Stimulated activated CD4-positive, alpha-beta T cell treated with anti-CD3 and anti-CD28 coated beads, Interleukin-12 subunit alpha, Interleukin-12 subunit beta, amount 100 ng/mL, for 48 hours (primary cell): ENCODE measurements around the gene TMEM40.
A peak's percentile ranks its signal among the peaks of the same experiment; 100 is the strongest.
"Not testable (repeated sequence)": the region's sequence is repeated elsewhere in the genome, so short reads cannot be mapped to it uniquely, and the experiment has no call there.

Source experiments
- DNase-seq, 3 donors: peaks; one replicate each; pipeline ENCODE4 v3.0.0-alpha.2; 2020; ENCODE audit warnings: low read depth in 2 of 3, low spot score in 1 of 3

The TMEM40 gene

DNA sequence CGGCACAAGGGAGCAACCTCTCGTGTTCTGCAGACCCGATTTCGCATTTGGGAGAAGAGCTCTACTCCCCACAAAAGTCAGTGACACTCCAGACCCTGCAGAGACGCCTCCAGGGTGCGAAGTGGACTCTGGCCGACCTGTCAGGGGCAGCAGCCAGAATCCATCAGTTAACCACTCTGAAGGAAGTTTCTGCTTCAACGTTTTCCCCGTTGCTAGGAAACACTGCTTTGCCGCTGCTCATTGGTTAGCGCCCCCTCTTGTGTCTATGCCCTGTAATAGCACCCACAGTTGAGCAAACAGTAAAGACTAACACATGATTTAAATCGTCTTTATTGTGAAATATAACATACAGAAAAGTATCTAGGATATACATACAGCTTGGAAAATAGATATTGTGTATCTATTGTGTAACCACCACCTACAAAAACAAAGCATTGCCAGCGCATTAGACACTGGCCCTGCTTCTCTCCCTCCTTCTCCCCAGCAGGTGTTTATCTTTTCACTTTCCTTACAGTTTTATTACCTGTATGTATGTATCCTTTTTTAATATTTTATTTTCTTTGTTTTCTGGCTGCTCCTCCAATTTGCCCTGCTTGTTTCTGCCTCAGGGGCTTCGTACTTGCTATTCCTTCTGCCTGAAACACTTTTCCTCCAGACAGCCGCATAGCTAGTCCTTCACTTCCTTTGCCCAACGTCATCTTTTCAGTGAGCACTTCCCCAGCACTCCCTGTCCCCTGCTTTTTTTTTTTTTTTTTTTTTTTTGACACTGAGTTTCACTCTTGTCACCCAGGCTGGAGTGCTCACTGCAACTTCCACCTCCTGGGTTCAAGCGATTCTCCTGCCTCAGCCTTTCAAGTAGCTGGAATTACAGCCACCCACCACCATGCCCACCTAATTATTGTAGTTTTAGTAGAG lies 38.8 kb downstream of the TMEM40 start:
- peak; percentile 45 to 69 (median 57) for DNase-seq

DNA sequence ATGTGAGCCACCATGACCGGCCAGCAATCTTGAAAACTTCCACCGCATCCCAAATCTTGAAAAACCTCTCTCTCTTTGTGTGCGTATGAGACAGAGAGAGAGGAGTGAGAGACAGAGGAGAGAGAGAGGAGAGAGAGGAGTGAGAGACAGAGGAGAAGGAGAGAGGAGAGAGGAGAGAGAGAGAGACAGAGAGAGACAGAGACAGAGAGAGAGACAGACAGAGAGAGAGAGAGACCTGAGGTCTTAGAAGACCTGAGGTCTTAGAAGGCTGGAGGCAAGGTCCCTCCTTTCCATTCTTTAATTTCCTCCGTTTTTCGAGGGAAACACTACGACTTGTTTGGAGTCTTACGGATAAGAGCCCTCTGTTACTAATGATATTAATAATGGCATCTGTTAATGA lies 39.5 kb downstream of the TMEM40 start:
- no peak for DNase-seq

DNA sequence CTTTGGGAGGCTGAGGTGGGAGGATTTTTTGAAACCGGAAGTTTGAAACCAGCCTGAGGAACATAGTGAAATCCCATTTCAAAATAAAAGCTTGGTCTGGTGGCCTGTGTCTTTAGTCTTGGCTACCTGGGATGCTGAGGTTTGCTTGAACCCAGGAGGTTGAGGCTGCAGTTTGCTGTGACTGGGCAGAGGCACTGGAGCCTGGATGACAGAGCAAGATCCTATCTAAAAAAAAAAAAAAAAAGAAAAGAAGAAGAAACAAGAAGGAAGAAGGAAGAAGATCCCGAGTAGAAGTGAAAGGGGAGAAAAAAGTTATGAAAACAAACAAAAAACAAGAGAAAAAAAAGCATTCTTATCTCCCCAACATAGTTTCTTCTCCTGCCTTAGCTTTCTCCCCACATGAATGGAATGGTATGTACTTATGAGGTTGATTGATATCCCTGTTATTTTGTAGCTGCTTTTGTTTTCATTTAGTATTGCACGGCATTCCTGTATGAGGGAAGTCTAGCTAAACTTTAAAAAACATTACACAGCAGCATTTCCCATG lies 42.4 kb downstream of the TMEM40 start:
- DNase-seq = no peak

DNA sequence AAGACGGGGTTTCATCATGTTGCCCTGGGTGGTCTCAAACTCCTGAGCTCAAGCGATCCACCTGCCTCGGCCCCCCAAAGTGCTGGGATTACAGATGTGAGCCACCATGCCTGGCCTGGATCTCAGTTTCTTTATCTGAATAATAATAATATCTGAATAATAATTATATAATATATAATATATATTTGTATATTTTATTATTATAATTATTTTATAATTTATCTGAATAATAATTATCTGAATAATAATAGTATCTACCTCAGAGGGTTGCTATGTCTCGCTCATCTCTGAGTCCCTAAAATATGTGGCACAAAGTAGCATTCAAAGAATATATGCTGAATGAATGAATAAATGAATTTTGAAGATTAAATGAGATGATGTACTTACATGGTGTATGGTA lies 44.8 kb downstream of the TMEM40 start:
- no peak for DNase-seq

DNA sequence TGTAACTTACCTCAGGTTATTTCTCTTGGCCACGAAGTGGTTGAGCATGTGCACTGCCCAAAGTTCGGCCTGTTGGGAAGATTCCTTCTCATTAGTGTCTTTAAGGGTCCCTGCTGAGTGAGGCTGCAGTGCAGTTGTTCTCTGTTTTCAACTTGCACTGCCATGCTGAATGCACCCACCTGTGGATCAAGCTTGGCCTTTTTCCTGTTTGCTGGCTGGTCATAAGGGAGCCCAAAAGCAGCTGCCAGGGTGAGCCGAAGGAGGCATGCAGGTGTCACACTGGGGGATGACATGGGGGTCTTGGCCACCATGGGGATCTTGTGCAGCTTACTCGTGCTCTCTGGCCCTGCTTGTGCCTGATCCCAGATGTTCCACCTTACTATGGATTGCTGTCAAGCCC lies 49.0 kb downstream of the TMEM40 start:
- DNase-seq = no peak

DNA sequence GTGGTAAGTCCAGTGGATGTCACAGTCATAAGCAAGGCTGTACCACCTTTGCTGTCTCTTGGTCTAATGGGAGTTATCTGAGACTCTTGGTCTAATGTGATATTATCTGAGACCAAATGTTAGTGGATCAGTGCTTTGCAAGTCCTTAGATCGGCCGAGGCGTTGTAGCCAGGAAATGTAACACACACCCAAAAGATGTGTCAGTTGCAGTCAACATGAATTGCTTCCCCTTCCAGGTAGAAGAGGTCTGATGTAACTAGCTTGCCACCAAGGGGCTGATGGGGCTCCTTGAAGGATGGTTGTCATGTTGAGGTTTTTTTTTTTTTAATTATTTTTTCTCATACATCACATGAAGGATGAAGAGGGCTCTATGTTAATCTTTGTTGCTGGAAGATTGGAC lies 49.7 kb downstream of the TMEM40 start:
- DNase-seq = no peak

DNA sequence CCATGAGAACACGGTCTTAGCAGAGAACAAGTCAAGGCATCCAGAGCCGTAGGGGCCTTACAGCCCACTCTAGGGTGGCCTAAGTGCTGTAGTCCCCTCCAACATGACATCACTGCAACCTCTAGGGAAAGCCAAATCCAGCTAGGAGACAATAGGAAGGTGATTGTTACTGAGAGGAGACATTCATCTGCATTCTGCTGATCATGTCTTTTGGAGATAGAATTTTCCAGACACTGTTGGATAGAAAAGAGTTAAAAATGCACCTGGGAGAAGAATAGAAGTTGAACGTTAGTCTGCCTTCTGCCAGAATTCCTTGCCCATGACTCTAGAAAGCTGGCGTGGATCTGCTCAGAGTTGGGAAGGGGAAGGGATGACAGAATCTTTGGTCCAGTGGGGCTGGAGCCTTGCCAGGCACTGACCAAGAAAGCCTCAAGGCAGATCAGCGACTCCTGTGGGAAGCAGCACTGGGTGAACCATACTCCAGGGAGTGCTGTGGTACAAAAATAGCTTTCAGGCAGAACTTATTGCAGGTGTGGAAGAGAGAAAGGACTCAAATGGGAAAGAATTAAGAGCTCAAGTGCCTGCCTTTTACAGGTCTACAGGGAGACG lies 50.4 kb downstream of the TMEM40 start:
- DNase-seq = no peak

DNA sequence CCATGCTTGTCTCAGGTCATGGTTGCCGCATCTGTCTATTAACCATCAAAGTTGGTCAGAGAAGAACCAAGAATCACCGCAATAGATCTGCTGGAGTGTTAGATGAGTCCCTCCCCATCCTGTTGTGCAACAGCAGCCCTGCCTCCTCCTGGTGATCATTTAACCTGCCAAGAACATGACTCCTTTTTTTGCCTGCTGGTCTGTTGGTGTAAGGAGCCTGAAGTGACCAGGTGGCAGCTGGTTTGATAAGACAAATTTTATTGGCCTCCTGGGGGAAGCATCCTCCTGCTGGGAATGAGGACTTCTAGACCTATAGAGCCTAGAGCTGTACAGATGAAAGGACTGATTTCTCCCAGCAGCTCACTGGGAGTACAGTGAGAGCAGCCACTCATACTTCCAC lies 51.6 kb downstream of the TMEM40 start:
- no peak for DNase-seq

DNA sequence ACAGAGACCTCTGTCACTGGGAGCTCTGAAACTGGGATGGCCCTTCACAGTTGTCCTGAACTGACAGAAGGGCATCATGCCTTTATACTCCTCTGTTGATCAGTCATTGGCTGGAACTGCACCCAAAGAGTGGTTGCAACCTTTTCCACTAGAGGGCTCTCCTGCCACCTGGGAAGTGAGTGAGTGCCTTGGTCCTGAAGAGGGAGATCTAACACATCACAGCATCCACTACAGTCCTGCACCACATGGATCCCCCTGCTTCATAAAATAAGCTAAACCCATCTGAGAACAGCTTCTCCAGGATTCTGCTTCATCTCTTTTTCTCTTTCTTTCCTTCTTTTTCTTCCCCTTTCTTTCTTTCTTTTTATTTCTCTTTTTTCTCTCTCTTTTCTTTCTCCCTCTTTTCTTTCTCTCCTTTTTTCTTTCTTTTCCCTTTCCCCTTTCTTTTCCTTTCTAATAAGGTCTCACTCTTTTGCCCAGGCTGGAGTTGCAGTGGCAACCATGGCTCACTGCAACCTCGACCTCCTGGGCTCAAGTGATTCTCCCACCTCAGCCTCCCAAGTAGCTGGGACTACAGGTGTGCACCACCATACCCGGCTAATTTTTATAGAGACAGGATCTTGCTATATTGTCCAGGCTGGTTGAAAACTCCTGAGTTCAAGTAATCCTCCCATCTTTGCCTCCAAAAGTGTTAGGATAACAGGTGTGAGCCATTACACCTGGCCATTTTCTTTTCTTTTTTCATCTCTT lies 52.4 kb downstream of the TMEM40 start:
- peak; percentile 42 to 57 (median 46) for DNase-seq

DNA sequence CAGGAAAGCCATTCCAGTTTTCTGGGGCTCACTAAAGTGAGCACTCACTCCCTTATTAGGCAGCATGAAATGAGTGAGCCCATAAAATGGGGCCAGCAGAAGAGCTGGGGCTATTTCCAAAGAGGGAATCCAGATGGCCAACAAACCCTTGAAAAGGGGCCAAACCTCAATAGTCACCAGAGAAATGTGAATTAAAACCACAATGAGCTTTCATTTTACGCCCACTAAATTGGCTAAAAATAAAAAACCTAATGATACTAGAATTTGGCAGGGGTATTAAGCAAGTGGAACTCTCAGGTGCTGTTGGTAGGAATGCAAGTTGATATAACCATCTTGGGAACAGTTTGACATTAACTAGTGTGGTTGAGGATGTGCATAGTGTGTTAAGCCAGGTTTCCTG lies 53.1 kb downstream of the TMEM40 start:
- no peak for DNase-seq

DNA sequence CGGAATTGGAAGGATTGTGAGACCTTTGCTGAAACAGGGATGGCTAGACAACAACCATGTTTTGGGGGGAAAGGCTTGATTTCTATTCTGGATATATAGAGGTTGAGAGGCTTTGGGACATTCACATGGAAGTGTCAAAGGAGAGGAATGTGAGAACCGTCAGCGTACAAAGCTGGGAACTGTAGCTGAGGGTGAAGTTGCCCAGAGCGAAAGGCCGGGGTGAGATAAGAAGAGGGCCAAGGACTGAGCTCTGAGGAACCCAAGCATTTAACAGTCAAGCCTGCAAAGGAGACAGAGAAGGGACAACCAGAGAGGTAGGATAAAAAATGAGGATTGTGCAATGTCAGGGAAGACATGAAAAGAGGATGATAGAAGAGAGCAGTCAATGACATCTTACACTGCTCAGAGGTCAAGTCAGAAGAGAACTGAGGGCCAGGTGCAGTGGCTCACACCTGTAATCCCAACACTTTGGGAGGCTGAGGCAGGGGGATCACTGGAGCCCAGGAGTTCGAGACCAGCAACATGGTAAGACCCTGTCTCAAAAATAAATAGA lies 53.6 kb downstream of the TMEM40 start:
- no peak for DNase-seq

DNA sequence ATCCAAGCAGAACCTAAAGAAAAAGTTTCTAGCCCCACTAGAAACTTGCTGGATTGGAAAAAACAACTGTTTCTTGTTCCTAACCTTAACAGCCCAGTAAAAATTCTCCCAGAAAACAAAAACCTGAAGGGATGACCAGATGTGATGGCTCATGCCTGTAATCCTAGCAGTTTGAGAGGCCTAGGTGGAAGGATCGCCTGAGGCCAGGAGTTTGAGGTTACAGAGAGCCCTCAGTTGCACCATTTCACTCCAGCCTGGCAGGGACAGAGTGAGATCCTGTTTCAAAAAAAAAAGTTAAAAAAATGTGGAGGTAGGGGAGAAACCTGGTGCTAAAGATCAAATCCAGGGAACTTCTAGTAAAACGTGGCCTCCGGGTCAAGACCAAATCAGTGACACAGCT lies 56.6 kb downstream of the TMEM40 start:
- DNase-seq = no peak

DNA sequence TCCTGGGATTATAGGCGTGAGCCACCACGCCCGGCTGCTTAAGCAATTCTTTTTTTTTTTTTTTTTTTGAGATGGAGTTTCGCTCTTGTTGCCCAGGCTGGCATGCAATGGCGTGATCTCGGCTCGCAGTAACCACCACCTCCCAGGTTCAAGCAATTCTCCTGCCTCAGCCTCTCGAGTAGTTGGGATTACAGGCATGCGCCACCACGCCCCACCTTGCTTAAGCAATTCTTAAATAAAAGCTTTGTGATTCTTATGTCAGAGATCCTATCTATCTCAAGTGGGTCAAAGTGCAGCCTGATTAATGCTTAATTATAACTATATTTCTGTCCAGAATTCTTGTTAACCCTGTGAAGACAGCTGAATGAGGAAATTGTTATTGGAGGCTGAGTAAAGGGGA lies 57.5 kb downstream of the TMEM40 start:
- DNase-seq = not testable (repeated sequence)

DNA sequence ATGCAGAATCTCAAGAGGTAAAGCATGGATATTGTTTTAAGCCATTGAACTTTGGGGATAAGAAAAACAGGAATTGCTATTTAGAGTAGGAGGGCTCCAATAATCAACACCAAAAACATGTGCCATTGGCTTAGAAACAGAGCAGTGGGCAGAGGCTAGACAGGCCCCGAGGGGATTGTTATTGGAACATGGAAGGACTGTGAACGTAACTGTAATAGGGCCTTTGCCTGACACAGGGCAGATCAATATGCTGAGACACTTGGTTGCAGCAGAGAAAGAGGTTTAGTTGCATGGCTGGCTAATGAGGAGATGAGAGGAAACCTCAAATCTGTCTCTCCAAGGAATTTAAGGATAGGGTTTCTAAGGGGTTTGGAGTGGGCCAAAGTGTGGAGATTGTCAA lies 58.3 kb downstream of the TMEM40 start:
- DNase-seq = no peak

DNA sequence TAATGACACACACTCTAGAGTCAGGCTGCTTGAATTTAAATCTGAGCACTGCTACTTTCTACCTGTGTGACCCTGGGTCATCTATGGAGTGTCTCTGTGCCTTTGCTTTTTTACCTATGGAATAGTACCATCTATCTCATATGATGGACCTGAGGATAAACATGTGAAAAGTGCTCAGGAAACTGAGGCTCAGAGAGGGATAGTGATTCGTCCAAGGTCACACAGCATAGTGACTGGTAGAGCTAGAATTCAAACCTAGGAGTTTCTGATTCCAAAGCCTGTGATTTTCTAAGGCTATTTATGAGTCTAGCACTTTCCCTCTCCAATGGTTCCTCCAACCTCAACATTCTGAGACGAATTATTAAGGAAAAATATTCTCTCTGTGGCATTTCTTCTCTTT lies 63.1 kb downstream of the TMEM40 start:
- DNase-seq = no peak

DNA sequence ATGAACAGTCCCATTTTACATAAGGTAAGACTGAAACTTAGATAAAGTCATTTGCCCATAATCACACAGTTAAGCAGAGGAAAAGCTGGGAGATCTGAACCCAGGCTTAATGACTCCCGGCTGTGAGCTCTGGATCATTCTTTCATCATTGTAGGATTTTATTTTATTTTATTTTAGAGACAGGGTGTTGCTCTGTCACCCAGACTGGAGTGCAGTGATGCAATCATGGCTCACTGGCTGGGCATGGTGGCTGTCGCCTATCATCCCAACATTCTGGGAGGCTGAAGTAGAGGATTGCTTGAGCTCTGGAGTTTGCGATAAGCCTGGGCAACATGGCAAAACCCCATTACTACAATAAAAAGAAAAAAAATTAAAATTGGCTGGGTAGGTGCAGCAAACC lies 63.9 kb downstream of the TMEM40 start:
- DNase-seq = no peak

DNA sequence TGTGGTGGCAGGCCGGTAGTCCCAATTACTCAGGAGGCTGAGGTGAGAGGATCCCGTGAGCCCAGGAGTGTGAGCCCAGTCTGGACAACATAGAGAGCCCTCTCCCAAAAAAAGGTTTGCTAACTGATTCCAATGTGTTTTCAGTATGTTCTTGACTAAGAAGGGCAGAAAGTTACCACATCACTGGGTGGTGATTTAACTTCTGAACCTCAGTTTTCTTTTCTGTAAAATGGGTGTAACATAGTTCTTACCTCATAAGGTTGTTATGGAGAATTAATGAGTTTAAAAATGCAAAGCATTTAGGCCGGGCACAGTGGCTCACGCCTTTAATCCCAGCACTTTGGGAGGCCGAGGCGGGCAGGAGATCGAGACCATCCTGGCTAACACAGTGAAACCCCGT lies 66.6 kb downstream of the TMEM40 start:
- no peak for DNase-seq

DNA sequence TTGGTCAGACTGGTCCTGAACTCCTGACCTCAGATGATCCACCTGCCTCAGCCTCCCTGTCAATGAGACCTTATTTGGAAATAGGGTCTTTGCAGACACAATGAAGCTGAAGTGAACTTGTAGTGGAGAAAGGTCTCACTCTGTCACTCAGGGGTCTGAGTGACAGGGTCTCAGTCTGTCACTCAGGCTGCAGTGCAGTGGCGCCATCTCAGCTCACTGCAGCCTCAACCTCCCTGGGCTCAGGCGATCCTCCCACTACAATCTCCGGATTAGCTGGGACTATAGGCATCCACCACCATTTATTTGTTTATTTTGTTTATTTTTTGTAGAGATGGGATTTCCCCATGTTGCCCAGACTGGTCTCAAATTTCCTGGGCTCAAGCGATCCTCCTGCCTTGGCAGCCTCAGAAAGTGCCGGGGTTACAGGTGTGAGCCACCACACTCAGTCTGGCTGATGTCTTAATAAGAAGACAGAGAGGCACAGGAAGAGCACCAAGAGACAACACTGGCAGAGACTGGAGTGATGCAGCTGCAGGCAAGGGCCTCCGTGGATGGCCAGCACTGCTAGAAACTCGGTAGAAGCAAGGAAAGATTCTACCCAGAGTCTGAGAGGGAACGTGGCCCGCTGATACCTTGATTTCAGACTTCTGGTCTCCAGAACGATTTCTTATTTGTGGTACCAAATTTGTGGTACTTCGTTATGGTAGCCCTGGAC lies 68.9 kb downstream of the TMEM40 start:
- no peak for DNase-seq

DNA sequence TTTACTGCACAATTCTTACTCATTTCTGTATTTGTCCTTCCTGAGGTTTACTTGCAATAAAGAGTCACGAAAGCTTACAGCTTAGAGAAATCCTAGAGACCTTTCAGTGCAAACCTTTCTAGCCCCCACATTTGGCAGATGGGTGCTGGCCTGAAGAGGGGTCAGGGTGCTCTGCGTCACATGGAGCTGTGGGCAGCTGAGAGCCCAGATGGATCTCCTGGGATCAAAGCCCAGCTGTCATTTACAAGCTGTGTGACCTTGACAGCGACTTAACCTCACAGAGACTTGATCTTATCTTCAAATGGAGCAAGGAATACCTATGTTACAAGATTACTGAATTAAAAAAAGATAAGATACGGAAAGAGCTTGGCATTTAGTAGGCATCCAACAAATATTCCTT lies 71.1 kb downstream of the TMEM40 start:
- no peak for DNase-seq

DNA sequence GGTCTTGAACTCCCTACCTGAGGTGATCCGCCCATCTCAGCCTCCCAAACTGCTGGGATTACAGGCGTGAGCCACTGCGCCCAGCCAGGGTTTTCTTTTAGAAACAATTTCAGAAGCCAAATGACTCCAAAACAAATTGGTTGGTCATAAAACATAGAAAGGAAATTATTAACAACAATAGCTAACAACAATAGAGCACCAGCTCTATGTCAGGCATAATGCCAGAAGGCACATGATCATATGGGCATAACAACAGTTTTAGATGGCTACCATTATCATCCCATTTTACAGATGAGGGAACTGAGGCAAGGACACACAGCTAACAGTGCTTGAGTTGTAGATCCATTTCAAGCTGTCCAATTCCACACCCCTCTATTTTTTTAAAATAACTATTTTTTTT lies 73.0 kb downstream of the TMEM40 start:
- DNase-seq = no peak
